Measurements from ENCODE around the gene IL5.

- no peak for TF ChIP-seq YY1 (IDR thresholded peaks at IDR 0.05; ENCODE audit: low read depth)
- no peak for TF ChIP-seq REST (IDR thresholded peaks at IDR 0.05; ENCODE audit: low read depth)
Measured at GRCh38 chr5:132526974-132527564, 16.3 kb downstream of the IL5 start.

All from Ishikawa (cell line).